BLaER1 treated with 17β-estradiol and CSF1 and Interleukin-3, amounts not matched to agents 10 nM and 100 nM (cell line): ENCODE data around the gene AKNAD1.
"Not testable (repeated sequence)": the region's sequence is repeated elsewhere in the genome, so short reads cannot be mapped to it uniquely, and the experiment has no call there.

Experiments
- H3K27ac ChIP-seq, 11 experiments: shearing (Covaris generic); formaldehyde crosslinking; 2 replicates each; pipeline ENCODE4 v1.8.1; 2022
- H3K27me3 ChIP-seq, 11 experiments: shearing (Covaris generic); formaldehyde crosslinking; 2 replicates each; pipeline ENCODE4 v1.8.1; 2022
- H3K36me3 ChIP-seq, 11 experiments: shearing (Covaris generic); formaldehyde crosslinking; 2 replicates each; pipeline ENCODE4 v1.8.1; 2022
- H3K4me1 ChIP-seq, 10 experiments: shearing (Covaris generic); formaldehyde crosslinking; 2 replicates each; pipeline ENCODE4 v1.8.1; 2022
- H3K4me2 ChIP-seq, 11 experiments: shearing (Covaris generic); formaldehyde crosslinking; 2 replicates each; pipeline ENCODE4 v1.8.1; 2022
- H3K4me3 ChIP-seq, 10 experiments: shearing (Covaris generic); formaldehyde crosslinking; 2 replicates each; pipeline ENCODE4 v1.8.1; 2022
- H3K9ac ChIP-seq, 11 experiments: shearing (Covaris generic); formaldehyde crosslinking; 2 replicates each; pipeline ENCODE4 v1.8.1; 2022
- H3K9me3 ChIP-seq, 11 experiments: shearing (Covaris generic); formaldehyde crosslinking; replicated peaks in 1 of 11; 2 replicates each; pipeline ENCODE4 v1.8.1; 2022
- H4K20me1 ChIP-seq, 11 experiments: shearing (Covaris generic); formaldehyde crosslinking; 2 replicates each; pipeline ENCODE4 v1.8.1; 2022
- Cebpa-rat ChIP-seq, 11 experiments: shearing (Covaris generic); IDR thresholded peaks; 2 replicates each; pipeline ENCODE4 v1.8.1; 2022

The AKNAD1 gene, protein sequence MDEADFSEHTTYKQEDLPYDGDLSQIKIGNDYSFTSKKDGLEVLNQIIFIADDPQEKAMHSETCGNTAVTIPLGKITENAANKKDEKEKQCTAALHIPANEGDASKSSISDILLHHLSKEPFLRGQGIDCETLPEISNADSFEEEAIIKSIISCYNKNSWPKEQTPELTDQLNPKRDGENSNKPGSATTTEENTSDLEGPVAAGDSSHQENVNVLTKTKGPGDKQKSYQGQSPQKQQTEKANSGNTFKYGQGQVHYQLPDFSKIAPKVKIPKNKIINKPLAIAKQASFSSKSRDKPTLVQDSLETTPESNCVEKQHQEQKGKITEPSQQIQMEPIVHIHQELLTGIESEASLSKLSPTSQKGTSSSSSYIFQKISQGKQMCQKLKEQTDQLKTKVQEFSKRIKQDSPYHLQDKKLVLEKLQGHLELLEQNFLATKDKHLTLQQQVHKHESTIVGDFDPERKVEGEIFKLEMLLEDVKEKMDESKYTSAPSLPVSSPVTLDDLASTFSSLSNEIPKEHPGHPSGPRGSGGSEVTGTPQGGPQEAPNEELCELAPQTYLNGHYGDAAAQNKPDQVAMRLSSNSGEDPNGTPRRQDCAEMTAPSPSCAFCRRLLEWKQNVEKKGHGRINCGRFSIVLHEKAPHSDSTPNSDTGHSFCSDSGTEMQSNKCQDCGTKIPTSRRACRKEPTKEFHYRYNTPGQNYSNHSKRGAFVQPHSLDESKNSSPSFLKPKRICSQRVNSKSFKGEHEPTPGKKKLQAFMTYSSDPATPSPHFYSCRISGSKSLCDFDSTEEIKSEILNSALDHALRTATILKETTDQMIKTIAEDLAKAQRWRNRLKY

DNA sequence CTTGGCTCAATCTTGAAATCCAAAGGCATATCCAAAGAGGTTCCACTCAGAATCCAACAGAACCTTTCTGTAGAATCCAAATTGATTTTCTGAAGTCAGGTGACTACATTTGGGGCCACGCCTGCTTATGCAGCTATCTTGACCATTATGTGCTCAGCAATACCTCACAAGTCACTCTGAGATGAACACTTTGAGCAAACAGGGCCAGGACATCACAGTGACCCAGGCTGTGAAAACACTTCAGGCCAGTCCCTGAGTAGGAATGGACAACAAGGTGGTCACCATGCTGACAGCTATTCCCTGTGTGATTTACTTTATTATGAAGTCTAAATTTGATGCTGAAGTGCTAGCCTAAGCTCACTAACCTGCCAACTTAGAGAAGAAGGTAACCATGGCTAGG lies at the start of gene AKNAD1:
Gene AKNAD1 (minus strand): TSS at position 101 of the 400 bp plus-strand sequence. CDS start 4,430 bp downstream, outside the sequence.
- no peaks in the 10 kb centered on the region for H3K27me3 ChIP-seq
- no peak within 1 kb of the TSS for H3K27ac ChIP-seq
- H3K4me2 ChIP-seq, result no peak within 1 kb of the TSS
- H3K36me3 ChIP-seq, result no peaks in the 10 kb centered on the region
- no peaks in the 10 kb centered on the region for H4K20me1 ChIP-seq
- no peak for TF ChIP-seq Cebpa-rat (IDR thresholded peaks at IDR 0.05)
- H3K9ac ChIP-seq, result no peak within 1 kb of the TSS
- H3K9me3 ChIP-seq, result peaks cover 0 to 12% (median 8%) of the 10 kb centered on the region in 11 experiments; a peak in 11 of 22 replicates
- H3K4me3 ChIP-seq, result no peak within 1 kb of the TSS
- peaks cover 22 to 38% (median 26%) of the 10 kb centered on the region in 10 experiments for H3K4me1 ChIP-seq

- Histone ChIP-seq H3K27ac (no peak overlapping the region), H3K4me2 (no peak overlapping the region), H3K4me3 (no peak overlapping the region), H3K9ac (no peak overlapping the region), H3K27me3 (no peaks in the 10 kb centered on the region), H3K4me1 (peaks cover 0 to 3% (median 0%) of the 10 kb centered on the region in 10 experiments; a peak in 3 of 20 replicates), H4K20me1 (no peaks in the 10 kb centered on the region), H3K36me3 (no peaks in the 10 kb centered on the region), H3K9me3 (no peaks in the 10 kb centered on the region)
- no peak for TF ChIP-seq Cebpa-rat (IDR thresholded peaks at IDR 0.05)
Observed at GRCh38 chr1:108901106-108901505, 44.2 kb upstream of the AKNAD1 start.

DNA sequence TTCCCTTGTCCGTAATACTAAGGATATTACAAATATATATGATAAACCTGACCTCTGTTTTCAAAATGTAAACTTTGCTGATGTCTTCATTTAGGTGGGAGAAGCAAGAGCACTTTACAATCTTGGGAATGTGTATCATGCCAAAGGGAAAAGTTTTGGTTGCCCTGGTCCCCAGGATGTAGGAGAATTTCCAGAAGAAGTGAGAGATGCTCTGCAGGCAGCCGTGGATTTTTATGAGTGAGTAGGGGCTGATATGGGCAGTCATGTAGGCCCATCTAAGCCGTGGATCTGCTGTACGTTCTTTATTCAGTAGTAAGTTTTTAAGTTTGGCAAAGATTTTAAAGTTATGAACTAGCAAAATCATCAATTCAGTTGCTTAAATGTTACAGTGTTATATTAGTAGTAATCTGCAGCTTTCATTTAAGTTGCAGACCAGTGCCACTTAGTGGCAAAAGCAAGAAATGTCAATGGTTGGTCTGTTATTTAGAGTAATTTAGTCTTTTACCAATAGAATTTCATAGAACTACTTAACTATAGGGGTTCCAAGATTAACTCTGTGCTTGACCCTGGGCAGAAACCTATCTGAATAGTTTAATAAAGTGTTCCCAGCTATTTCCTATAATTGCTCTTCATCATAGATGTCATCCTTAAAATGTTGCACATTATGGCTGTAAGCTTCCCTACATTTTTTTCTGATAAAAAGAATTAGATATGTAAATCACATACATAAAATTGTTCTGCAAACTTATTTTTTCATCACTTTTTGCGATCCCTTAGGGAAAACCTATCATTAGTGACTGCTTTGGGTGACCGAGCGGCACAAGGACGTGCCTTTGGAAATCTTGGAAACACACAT lies 41.2 kb upstream of the AKNAD1 start:
- no peaks in the 10 kb centered on the region for H3K9me3 ChIP-seq
- H3K9ac ChIP-seq, result no peak overlapping the region
- H3K4me2 ChIP-seq, result no peak overlapping the region
- no peaks in the 10 kb centered on the region for H3K36me3 ChIP-seq
- H3K27me3 ChIP-seq, result no peaks in the 10 kb centered on the region
- H3K4me3 ChIP-seq, result no peak overlapping the region
- TF ChIP-seq Cebpa-rat (IDR thresholded peaks at IDR 0.05), result no peak
- no peaks in the 10 kb centered on the region for H4K20me1 ChIP-seq
- H3K27ac ChIP-seq, result no peak overlapping the region
- peaks cover 3 to 17% (median 8%) of the 10 kb centered on the region in 10 experiments for H3K4me1 ChIP-seq

GRCh38 chr1:108896146-108897145 lies 39.6 kb upstream of the AKNAD1 start:
- no peak overlapping the region for H3K9ac ChIP-seq
- no peak overlapping the region for H3K4me2 ChIP-seq
- H3K36me3 ChIP-seq, result no peaks in the 10 kb centered on the region
- TF ChIP-seq Cebpa-rat (IDR thresholded peaks at IDR 0.05), result no peak
- H3K27me3 ChIP-seq, result no peaks in the 10 kb centered on the region
- no peaks in the 10 kb centered on the region for H3K9me3 ChIP-seq
- H4K20me1 ChIP-seq, result no peaks in the 10 kb centered on the region
- H3K27ac ChIP-seq, result no peak overlapping the region
- H3K4me3 ChIP-seq, result no peak overlapping the region
- H3K4me1 ChIP-seq, result peaks cover 10 to 26% (median 13%) of the 10 kb centered on the region in 10 experiments

DNA sequence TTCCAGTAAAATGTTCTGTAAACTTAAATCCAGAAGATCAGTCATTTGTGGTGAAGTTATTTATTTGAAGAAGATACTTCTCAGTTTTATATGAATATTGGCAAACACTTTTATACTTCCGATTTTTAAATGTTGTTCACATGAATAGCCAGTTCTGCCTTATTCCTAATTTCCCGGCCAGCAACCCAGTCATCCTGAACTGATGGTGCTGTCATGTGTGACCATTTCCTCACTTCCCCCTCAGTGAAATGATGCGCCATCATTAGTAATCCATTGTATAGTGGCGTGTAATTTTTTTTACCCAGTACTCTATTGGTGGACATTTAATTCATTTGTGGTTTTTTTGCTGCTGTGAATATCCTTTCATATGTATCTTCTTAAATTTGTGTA lies 36.2 kb upstream of the AKNAD1 start:
- peak overlapping the region; percentile 32 to 67 (median 62); a peak in 20 of 22 replicates for H3K4me2 ChIP-seq

DNA sequence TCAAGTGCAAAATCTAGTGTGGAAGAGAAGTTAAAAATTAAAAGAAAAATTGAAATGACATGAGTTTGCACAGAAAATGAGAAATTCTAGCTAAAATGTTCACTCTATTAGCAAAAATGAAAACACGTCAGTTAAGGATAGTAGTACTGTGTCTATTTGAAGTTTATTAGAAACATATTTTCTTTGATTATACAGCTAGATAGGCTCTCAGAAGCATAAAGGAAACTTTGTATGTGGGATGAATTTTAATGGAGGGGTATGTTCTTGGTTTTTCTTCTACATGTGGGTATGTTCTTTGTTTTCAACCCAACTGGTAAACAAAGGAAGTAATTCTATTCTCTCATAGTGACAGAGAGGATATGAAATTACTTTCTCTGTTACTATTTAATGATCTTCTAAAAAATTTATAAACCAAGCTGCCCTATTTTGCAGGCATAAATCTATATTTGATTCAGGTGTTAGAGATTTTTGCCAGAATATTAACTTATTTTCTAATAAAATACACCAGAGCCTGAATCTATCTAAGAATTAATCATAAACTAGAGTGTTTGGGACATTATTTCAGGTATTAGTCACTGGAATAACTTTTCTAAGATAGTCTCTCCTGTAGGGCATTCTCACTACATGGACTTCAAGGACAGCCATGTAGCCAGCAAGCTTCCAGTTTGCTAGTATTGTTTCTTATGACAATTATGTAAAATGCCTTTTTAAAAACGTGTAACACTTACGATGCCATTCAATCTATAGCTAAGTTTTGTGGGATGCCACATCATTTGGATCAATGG lies 35.7 kb upstream of the AKNAD1 start:
- Histone ChIP-seq H3K27ac (peak overlapping the region in 3 of 11 experiments; percentile 26 to 35 (median 27); a peak in 4 of 22 replicates), H3K36me3 (no peaks in the 10 kb centered on the region), H3K27me3 (no peaks in the 10 kb centered on the region), H4K20me1 (no peaks in the 10 kb centered on the region), H3K4me3 (no peak overlapping the region), H3K9ac (no peak overlapping the region), H3K9me3 (no peaks in the 10 kb centered on the region), H3K4me1 (peaks cover 12 to 40% (median 23%) of the 10 kb centered on the region in 10 experiments), H3K4me2 (peak overlapping the region; percentile 32 to 67 (median 62); a peak in 20 of 22 replicates)
- TF ChIP-seq Cebpa-rat (IDR thresholded peaks at IDR 0.05), result no peak

More for the DNA sequence above, 36.2 kb upstream of the AKNAD1 start:
- Histone ChIP-seq H3K27me3 (no peaks in the 10 kb centered on the region), H3K36me3 (no peaks in the 10 kb centered on the region), H3K27ac (peak overlapping the region in 3 of 11 experiments; percentile 26 to 35 (median 27); a peak in 4 of 22 replicates), H4K20me1 (no peaks in the 10 kb centered on the region), H3K4me3 (no peak overlapping the region), H3K4me1 (peaks cover 12 to 40% (median 23%) of the 10 kb centered on the region in 10 experiments), H3K9ac (no peak overlapping the region), H3K9me3 (no peaks in the 10 kb centered on the region)
- TF ChIP-seq Cebpa-rat (IDR thresholded peaks at IDR 0.05), result no peak

- no peak overlapping the region for H3K4me3 ChIP-seq
- H3K4me2 ChIP-seq, result peak overlapping the region in 6 of 11 experiments; percentile 7 to 64 (median 50); a peak in 11 of 22 replicates
- no peak overlapping the region for H3K27ac ChIP-seq
Observed at GRCh38 chr1:108889706-108890384, 33.0 kb upstream of the AKNAD1 start.

GRCh38 chr1:108889006-108889645 lies 32.2 kb upstream of the AKNAD1 start:
- H3K9me3 ChIP-seq, H3K36me3 ChIP-seq, H3K9ac ChIP-seq, H4K20me1 ChIP-seq, H3K27ac ChIP-seq, H3K4me3 ChIP-seq, H3K27me3 ChIP-seq: not testable (repeated sequence)
- Histone ChIP-seq H3K4me1 (peaks cover 12 to 33% (median 20%) of the 10 kb centered on the region in 10 experiments), H3K4me2 (peak overlapping the region in 6 of 11 experiments; percentile 7 to 64 (median 50); a peak in 11 of 22 replicates)

More at GRCh38 chr1:108889706-108890384, 33.0 kb upstream of the AKNAD1 start:
- no peak for TF ChIP-seq Cebpa-rat (IDR thresholded peaks at IDR 0.05)
- Histone ChIP-seq H3K36me3 (no peaks in the 10 kb centered on the region), H3K4me1 (peaks cover 12 to 33% (median 22%) of the 10 kb centered on the region in 10 experiments), H3K9me3 (no peaks in the 10 kb centered on the region), H4K20me1 (no peaks in the 10 kb centered on the region), H3K9ac (no peak overlapping the region), H3K27me3 (no peaks in the 10 kb centered on the region)
